GM21786 (cell line): ENCODE measurements around the gene VAT1.
"Not testable (repeated sequence)": the region's sequence is repeated elsewhere in the genome, so short reads cannot be mapped to it uniquely, and the experiment has no call there.

Experiments
- ATAC-seq: cut with Tn5 transposase; IDR thresholded peaks from one replicate; pipeline ENCODE4 v1.9.1; 2021; ENCODE audit not compliant: unreplicated experiment

VAT1 gene

DNA sequence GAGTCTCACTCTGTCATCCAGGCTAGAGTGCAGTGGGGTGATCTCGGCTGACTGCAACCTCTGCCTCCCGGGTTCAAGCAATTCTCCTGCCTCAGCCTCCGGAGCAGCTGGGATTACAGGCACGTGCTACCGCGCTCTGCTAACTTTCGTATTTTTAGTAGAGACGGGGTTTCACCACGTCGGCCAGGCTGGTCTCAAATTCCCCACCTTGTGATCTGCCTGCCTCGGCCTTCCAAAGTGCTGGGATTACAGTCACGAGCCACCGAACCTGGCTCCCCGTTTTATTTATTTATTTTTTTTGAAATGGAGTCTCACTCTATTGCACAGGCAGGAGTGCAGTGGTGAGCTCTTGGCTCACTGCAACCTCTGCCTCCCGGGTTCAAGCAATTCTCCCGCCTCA is 46.5 kb downstream of the VAT1 start:
- ATAC-seq = not testable (repeated sequence)

DNA sequence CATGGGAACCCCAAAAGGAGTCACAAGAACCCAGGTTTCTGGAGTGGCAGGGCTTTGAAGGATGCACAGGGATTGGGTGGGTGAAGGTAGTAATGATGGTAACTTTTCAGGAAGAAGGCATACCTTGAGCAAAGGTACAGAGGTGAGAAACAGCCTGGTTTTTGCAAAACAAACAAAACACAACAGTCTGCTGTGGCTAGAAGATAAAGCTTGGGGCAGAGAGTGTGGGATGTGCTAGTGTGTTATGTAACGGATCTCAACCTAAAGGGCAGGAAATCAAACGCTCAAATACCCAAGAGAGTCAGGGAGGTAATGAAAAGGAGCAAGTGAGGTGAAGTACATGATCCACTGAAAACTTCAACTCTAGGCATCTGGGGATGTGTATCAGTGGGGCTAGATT is 46.9 kb downstream of the VAT1 start:
- ATAC-seq = no peak

DNA sequence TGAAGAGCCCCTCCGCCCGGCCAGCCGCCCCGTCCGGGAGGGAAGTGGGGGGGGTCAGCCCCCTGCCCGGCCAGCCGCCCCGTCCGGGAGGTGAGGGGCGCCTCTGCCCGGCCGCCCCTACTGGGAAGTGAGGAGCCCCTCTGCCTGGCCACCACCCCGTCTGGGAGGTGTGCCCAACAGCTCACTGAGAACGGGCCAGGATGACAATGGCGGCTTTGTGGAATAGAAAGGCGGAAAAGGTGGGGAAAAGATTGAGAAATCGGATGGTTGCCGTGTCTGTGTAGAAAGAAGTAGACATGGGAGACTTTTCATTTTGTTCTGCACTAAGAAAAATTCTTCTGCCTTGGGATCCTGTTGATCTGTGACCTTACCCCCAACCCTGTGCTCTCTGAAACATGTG is 48.9 kb downstream of the VAT1 start:
- ATAC-seq = not testable (repeated sequence)

DNA sequence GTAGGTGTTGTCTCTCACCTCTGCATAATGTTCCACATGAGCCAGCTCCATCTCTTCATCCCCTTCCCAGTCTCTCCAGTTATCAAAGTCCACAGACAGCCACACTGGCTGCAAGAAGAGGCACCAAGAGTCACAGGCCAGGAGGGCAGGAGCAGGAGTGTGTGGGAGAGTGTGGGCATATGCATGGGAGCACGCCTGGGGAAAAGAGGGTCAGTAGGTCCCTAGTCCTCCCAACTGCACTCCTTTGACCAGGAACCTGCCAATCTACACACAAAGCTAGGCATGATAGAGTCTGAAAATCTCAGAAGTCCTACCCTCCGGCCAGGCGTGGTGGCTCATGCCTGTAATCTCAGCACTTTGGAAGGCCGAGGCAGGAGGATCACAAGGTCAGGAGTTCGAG is 50.6 kb downstream of the VAT1 start:
- no peak for ATAC-seq

DNA sequence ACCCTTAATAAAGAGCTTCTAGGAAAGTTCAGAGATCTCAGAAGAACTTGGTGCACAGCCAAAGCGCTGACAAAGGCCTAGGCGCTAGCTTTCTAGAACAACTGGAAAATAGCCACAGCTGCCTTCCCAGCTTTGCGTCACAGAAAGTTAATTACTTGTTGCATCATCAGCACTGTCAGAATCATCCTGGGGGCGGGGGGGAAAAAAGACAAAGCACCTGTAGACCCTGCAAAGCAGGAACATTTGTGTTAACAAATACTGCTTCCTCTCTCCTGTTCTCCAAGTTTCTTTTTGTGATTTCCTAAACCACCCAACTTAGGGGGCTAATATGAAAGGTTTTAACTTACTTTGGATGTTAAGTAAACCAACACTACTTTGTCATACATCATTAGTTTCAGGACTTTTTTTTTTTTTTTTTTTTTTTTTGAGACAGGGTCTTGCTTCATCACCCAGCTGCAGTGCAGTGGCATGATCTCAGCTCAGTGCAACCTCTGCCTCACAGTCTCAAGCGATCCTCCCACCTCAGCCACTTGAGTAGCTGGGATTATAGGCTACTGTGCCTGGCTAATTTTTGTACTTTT is 53.1 kb downstream of the VAT1 start:
- ATAC-seq = no peak

DNA sequence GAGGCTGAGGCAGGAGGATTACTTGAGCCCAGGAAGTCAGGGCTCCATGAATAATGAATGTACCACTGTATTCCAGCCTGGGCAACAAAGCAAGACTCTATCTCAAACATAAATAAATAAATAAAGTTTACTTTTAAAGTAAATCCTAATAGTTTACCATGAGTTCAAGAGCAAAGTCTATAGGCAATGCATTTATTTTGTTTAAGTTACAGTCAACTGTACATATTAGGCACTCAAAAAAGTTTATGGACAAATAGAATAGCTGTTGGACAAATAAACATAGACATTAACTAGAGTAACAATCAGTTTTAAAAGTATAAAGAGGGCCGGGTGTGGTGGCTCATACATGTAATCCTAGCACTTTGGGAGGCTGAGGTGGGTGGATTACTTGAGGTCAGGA is 54.3 kb downstream of the VAT1 start:
- no peak for ATAC-seq
